ENCODE results near the gene WDR59.
"Not testable (repeated sequence)": the region's sequence is repeated elsewhere in the genome, so short reads cannot be mapped to it uniquely, and the experiment has no call there.

The WDR59 gene

DNA sequence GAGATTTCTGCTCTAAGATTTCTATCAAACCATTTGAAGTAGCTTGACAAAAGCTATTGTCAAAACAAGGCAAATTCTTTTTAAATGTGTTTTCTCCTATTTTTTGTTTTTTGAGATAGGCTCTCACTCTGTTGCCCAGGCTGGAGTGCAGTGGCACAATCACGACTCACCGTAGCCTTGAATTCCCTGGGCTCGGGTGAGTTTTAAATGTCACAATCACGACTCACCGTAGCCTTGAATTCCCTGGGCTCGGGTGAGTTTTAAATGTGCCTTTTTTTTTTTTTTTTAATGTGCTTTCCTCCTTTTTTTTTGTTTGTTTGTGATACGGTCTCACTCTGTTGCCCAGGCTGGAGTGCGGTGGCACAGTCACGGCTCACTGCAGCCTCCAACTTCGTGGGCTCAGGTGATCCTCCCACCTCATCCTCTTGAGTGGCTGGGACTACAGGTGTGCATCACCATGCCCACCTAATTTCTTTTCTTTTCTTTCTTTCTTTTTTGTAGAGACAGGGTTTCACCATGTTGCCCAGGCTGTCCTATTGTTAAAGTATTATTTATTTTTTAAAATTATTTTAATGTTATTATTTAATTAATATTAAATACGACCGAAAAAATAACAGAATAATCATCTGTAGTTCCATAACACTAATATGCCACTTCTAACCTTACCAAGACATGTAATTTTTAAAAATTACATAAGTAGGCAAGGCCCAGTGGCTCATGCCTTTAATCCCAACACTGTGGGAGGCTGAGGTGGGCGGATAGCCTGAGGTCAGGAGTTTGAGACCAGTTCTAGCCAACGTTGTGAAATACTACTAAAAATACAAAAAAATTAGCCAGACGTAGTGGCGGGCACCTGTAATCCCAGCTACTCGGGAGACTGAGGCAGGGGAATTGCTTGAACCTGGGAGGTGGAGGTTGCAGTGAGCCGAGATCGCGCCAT lies 140.6 kb downstream of the WDR59 start:
- no peak for DNase-seq

- not testable (repeated sequence) for DNase-seq
Measured at GRCh38 chr16:74843381-74844035, 141.4 kb downstream of the WDR59 start.

DNA sequence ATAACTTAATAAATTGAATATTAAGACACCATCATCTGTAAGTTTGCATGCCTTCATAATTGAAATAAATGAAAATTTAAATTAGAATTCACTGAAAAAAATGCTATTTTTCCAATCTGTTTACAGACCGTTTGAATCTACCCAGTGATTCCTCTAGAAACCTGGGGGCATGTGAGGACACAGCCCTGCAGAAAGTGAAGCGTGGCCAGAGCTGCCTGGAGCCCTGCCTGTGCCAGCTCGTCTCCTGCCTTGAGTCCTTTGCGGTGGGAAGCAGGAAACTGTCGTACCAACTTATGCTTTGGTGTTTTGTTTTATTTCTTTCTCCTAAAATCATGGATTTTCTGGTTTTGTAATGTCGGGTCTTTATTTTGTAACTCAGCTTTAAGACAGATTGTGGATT lies 142.5 kb downstream of the WDR59 start:
- no peak for DNase-seq

- DNase-seq: no peak
Measured at GRCh38 chr16:74841904-74842303, 143.0 kb downstream of the WDR59 start.

DNA sequence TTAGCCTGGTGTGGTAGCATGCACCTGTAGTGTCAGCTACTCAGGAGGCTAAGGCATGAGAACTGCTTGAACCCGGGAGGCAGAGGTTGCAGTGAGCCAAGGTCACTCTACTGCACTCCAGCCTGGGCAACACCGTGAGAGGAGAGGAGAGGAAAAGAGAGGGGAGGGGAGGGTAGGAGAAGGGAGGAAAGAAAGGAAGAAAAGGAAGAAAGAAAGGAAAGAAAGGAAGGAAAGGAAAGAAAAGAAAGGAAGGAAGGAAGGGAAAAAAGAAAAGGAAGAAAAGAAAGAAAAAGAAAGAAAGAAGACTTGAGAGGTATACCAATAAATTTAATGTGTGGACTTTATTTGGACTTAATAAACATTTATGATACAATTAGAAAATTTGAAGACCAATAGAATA lies 143.5 kb downstream of the WDR59 start:
- DNase-seq: no peak

- DNase-seq: no peak
Measured at GRCh38 chr16:74837056-74837455, 147.9 kb downstream of the WDR59 start.

GRCh38 chr16:74836111-74836671 lies 148.7 kb downstream of the WDR59 start:
- no peak for DNase-seq

DNA sequence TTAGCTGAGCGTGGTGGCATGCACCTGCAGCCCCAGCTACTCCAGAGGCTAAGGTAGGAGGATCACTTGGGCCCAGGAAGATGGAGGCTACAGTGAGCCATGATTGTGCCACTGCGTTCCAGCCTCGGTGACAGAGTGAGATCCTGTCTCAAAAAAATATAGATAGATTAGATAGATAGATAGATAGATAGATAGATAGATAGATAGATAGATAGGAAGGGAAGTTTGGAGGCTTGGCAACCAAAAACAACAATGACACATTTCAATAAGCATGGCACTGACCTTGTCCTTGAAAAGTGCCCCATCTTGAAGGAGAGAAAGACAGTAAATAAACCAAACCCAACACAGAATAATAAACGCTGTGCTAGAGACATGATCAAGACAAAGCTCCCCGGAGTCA lies 152.7 kb downstream of the WDR59 start:
- no peak for DNase-seq

DNA sequence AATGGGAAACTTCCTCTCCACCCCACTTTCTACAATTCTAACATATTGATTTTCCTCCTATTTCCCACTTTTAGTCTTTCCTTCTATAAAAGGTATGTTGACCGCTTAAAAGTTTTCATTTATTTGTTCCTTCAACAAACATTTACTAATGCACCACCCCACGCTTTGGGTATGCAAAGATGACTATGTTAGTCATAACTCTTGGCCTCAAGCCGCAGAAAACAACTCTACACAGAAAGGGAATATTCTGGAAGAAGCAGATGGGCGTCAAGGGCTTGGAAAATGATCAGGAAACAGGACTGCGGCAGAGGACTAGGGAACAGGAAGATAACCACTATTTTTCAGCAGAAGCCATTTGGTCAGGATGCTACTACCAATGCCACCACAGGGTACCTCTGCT lies 153.5 kb downstream of the WDR59 start:
- DNase-seq: no peak

DNA sequence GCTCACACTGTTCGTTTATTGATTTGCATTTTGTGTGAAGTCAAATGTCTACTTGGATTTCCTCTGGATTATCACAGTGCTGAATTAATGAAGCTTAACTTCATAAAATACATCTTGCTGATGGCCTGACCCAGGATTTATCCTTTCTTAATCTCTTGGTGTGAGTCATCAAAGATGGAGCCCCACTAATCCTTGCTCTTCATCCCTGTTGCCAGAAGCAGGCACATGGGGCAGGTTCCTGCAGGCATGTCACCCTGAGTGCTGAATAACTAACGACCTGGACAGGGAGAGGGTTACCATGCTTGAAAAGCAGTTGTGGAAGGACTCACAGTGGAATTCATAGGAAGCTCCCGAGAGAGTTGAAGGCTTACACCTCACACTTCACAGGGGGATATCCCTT lies 154.3 kb downstream of the WDR59 start:
- no peak for DNase-seq

DNA sequence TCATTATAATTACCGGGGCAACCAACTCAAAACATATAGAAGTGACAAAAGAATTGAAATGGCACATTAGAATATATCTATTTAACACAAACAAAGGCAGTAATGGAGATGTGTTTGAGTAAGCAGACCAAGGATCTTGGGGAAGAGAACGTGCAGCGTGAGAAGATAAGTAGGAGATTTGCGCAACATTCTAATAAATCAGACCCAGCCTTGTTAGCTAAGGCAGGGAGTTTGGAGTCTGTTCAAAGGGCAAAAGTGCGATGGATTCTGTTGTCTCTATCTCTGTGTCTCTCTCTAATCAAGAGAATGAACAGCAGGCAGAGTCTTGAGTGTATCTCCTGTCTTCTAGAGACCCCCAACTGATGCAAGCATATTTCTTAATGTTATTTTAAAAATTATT lies 155.3 kb downstream of the WDR59 start:
- no peak for DNase-seq

DNA sequence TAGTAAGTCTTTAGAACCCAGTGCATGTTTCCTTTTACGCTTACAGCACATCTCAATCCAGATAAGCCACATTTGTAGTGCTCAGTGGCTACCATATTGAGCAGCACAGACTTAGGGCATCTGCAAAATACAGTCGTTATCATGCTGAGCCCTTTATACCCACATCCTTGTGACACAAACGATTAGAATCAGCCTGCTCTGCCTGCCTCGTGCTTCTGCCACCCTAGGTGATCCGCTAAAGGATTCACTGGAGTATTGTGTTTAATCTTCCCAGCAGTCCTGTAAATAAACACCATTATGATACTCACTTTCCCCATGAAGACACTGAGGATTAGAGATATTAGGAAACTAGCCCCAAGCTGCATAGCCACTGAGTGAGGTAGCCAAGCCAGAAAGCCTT lies 159.0 kb downstream of the WDR59 start:
- no peak for DNase-seq

DNA sequence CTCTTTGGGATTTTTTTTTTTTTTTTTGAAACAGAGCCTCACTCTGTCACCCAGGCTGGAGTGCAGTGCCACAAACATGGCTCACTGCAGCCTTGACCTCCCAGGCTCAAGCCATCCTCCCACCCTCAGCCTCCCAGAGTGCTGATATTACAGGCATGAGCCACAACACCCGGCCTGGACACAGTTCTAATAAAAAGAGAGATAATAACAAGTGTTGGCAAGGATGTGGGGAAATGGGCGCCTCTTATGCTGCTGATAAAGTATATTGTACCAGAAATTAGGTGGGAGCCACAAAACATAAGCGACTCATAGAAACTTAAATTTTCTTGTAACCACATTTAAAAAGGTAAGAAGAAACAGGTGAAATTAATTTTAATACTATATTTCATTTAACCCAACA lies 159.9 kb downstream of the WDR59 start:
- no peak for DNase-seq
